Mammary epithelial cell (primary cell): ENCODE results near the gene JADE2.

Experiments used
- EZH2 ChIP-seq: IDR thresholded peaks from 2 replicates; pipeline ENCODE4 v1.6.1; 2012; ENCODE audit warnings: low read length, inconsistent platforms, borderline replicate concordance
- TF ChIP-seq, protein P1 (sequence below), 2 donors: IDR thresholded peaks in 1 of 2; conservative IDR thresholded peaks in 1 of 2; 2 replicates each; pipeline ENCODE4 v1.5.1; 2011 to 2012; ENCODE audit warnings: inconsistent platforms in 2 of 2, low read length in 2 of 2, mild to moderate bottlenecking in 2 of 2, control low read depth in 1 of 2, low read depth in 1 of 2; ENCODE audit not compliant: insufficient read depth in 1 of 2; ENCODE audit errors: extremely low read depth in 1 of 2

GRCh38 chr5:134536876-134537275, 11.4 kb downstream of the JADE2 start:
- TF ChIP-seq, protein P1, sequence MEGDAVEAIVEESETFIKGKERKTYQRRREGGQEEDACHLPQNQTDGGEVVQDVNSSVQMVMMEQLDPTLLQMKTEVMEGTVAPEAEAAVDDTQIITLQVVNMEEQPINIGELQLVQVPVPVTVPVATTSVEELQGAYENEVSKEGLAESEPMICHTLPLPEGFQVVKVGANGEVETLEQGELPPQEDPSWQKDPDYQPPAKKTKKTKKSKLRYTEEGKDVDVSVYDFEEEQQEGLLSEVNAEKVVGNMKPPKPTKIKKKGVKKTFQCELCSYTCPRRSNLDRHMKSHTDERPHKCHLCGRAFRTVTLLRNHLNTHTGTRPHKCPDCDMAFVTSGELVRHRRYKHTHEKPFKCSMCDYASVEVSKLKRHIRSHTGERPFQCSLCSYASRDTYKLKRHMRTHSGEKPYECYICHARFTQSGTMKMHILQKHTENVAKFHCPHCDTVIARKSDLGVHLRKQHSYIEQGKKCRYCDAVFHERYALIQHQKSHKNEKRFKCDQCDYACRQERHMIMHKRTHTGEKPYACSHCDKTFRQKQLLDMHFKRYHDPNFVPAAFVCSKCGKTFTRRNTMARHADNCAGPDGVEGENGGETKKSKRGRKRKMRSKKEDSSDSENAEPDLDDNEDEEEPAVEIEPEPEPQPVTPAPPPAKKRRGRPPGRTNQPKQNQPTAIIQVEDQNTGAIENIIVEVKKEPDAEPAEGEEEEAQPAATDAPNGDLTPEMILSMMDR (conservative IDR thresholded peaks at IDR 0.05 in 1 of 2, IDR thresholded peaks at IDR 0.05 in 1 of 2; ENCODE audit: extremely low read depth in 1 of 2, insufficient read depth in 1 of 2, low read depth in 1 of 2, low read length in 2 of 2), result no peak
- no peak for TF ChIP-seq EZH2
